GM23338 (cell line): ENCODE data around the gene AHCY. TPM values are rescaled to one million over a fixed set of nuclear protein-coding genes. Genes with fewer than 3 reads are reported as not detected.

ENCODE experiments used
- ATAC-seq: fragments of 200-7000 bp; cut with Tn5 transposase; 3 replicates; pipeline ENCODE4 v1.9.1; 2020
- DNase-seq: peaks from one replicate; pipeline ENCODE4 v3.0.0-alpha.2; 2015; ENCODE audit warnings: low spot score
- H2AFZ ChIP-seq: fragments of 200-600 bp; sonication (generic); 2 replicates; pipeline ENCODE4 v1.8.0; 2016; ENCODE audit warnings: antibody characterized with exemption, mild to moderate bottlenecking, moderate library complexity
- H3F3A ChIP-seq: fragments of 200-600 bp; sonication (generic); replicated peaks from 2 replicates; pipeline ENCODE4 v1.8.0; 2017; ENCODE audit warnings: antibody characterized with exemption, mixed run types, low read depth
- H3K27ac ChIP-seq: fragments of 200-600 bp; sonication (generic); 2 replicates; pipeline ENCODE4 v1.6.1; 2016; ENCODE audit warnings: low read depth
- H3K27me3 ChIP-seq: fragments of 200-600 bp; sonication (generic); 2 replicates; pipeline ENCODE4 v1.8.0; 2016; ENCODE audit warnings: mild to moderate bottlenecking, mixed run types, moderate library complexity; ENCODE audit not compliant: insufficient read depth
- H3K36me3 ChIP-seq: fragments of 200-600 bp; sonication (generic); 2 replicates; pipeline ENCODE4 v1.8.0; 2016; ENCODE audit warnings: mild to moderate bottlenecking; ENCODE audit not compliant: insufficient read depth
- H3K4me1 ChIP-seq: fragments of 200-600 bp; sonication (generic); 2 replicates; pipeline ENCODE4 v1.8.0; 2016; ENCODE audit warnings: mild to moderate bottlenecking, moderate library complexity; ENCODE audit not compliant: insufficient read depth
- H3K4me2 ChIP-seq: fragments of 200-600 bp; sonication (generic); 2 replicates; pipeline ENCODE4 v1.7.1; 2017; ENCODE audit warnings: mixed run types
- H3K4me3 ChIP-seq: fragments of 200-600 bp; sonication (generic); 2 replicates; pipeline ENCODE4 v1.6.1; 2016; ENCODE audit warnings: mixed run types
- H3K79me2 ChIP-seq: fragments of 200-600 bp; sonication (generic); replicated peaks from 2 replicates; pipeline ENCODE4 v1.8.0; 2017; ENCODE audit warnings: mild to moderate bottlenecking; ENCODE audit not compliant: insufficient read depth
- H3K9me2 ChIP-seq: fragments of 200-600 bp; sonication (generic); 2 replicates; pipeline ENCODE4 v1.8.0; 2017; ENCODE audit not compliant: insufficient read depth
- H4K20me1 ChIP-seq: fragments of 200-600 bp; sonication (generic); replicated peaks from 2 replicates; pipeline ENCODE4 v1.8.0; 2017; ENCODE audit warnings: mild to moderate bottlenecking; ENCODE audit not compliant: insufficient read depth
- H3K27ac Mint-ChIP-seq: 2 replicates; pipeline ENCODE4 v1.8.0; 2020; ENCODE audit warnings: inconsistent platforms, mild to moderate bottlenecking, moderate library complexity, mixed read lengths
- H3K27me3 Mint-ChIP-seq: 3 replicates; pipeline ENCODE4 v1.8.0; 2022; ENCODE audit warnings: low read depth, mild to moderate bottlenecking, moderate library complexity, mixed read lengths, inconsistent platforms; ENCODE audit not compliant: insufficient read depth, poor library complexity
- H3K36me3 Mint-ChIP-seq: 3 replicates; pipeline ENCODE4 v1.8.0; 2021; ENCODE audit warnings: low read depth, mild to moderate bottlenecking, inconsistent platforms, moderate library complexity, mixed read lengths
- H3K4me1 Mint-ChIP-seq: 3 replicates; pipeline ENCODE4 v1.8.0; 2020; ENCODE audit warnings: mild to moderate bottlenecking, inconsistent platforms, mixed read lengths
- H3K4me3 Mint-ChIP-seq: 3 replicates; pipeline ENCODE4 v1.8.0; 2021; ENCODE audit warnings: moderate library complexity, mild to moderate bottlenecking, inconsistent platforms, mixed read lengths
- H3K9me3 Mint-ChIP-seq: 3 replicates; pipeline ENCODE4 v1.8.0; 2020; ENCODE audit warnings: moderate library complexity, mild to moderate bottlenecking, inconsistent platforms, mixed read lengths
- CREB1 ChIP-seq: fragments of 250-450 bp; sonication (Bioruptor Pico); IDR thresholded peaks from 2 replicates; pipeline ENCODE4 v1.5.0; 2020; ENCODE audit warnings: low read depth, mild to moderate bottlenecking, moderate library complexity
- EZH2phosphoT487 ChIP-seq: fragments of 200-600 bp; sonication (generic); IDR thresholded peaks from one replicate; pipeline ENCODE4 v1.8.1; 2018; ENCODE audit warnings: antibody characterized with exemption; ENCODE audit not compliant: unreplicated experiment
- NANOG ChIP-seq: IDR thresholded peaks from 2 replicates; pipeline ENCODE4 v1.6.1; 2016; ENCODE audit warnings: antibody characterized with exemption, borderline replicate concordance
- STAT1 ChIP-seq: IDR thresholded peaks from one replicate; pipeline ENCODE4 v1.6.1; 2016; ENCODE audit warnings: antibody characterized with exemption; ENCODE audit not compliant: unreplicated experiment
- ZNF331 ChIP-seq: fragments of 250-450 bp; sonication (Bioruptor Pico); IDR thresholded peaks from 2 replicates; pipeline ENCODE4 v1.5.0; 2020; ENCODE audit warnings: low read depth, mild to moderate bottlenecking, moderate library complexity
- polyA plus RNA-seq: library from polyadenylated mRNA; unstranded; fragments of >200 nt; fragmentation: Nextera tagmentation; extraction: Ambion mirVana; gene quantifications from 2 replicates; pipeline ENCODE4 v1.2.1, GENCODE V29; 2016
- total RNA-seq: library from RNA; depleted of rRNA; stranded (reverse); fragments of >200 nt; shearing (Covaris generic); gene quantifications from 2 replicates; pipeline ENCODE4 v1.2.3, GENCODE V29; 2014
- TF ChIP-seq, protein P1 (sequence below): fragments of 250-450 bp; sonication (Bioruptor Pico); IDR thresholded peaks from 2 replicates; pipeline ENCODE4 v1.5.0; 2020; ENCODE audit warnings: mild to moderate bottlenecking, moderate library complexity
- TF ChIP-seq, protein P2 (sequence below): IDR thresholded peaks from 2 replicates; pipeline ENCODE4 v1.6.1; 2016; ENCODE audit warnings: antibody characterized with exemption

The AHCY gene
- total and polyA plus RNA-seq, 2 experiments from 2014 or later = 138 to 423 TPM

DNA sequence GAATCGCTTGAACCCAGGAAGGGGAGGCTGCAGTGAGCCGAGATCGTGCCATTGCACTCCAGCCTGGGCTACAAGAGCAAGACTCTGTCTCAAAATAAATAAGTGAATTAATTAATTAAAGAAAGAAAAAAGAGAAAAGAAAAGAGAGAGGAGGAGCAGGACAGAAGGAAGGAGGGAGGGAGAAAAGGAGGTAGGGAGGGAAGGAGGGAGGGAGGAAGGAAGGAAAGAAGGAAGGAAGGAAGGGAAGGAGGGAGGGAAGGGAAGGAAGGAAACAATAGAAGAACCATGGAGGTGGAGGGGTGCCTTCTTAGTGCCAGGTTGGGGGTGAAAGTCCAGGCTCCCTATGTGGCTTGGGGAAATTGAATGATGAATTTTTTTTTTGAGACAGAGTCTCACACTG, 6.5 kb upstream of the AHCY start (continued):
- no peak for TF ChIP-seq EZH2phosphoT487
- TF ChIP-seq, protein P1, sequence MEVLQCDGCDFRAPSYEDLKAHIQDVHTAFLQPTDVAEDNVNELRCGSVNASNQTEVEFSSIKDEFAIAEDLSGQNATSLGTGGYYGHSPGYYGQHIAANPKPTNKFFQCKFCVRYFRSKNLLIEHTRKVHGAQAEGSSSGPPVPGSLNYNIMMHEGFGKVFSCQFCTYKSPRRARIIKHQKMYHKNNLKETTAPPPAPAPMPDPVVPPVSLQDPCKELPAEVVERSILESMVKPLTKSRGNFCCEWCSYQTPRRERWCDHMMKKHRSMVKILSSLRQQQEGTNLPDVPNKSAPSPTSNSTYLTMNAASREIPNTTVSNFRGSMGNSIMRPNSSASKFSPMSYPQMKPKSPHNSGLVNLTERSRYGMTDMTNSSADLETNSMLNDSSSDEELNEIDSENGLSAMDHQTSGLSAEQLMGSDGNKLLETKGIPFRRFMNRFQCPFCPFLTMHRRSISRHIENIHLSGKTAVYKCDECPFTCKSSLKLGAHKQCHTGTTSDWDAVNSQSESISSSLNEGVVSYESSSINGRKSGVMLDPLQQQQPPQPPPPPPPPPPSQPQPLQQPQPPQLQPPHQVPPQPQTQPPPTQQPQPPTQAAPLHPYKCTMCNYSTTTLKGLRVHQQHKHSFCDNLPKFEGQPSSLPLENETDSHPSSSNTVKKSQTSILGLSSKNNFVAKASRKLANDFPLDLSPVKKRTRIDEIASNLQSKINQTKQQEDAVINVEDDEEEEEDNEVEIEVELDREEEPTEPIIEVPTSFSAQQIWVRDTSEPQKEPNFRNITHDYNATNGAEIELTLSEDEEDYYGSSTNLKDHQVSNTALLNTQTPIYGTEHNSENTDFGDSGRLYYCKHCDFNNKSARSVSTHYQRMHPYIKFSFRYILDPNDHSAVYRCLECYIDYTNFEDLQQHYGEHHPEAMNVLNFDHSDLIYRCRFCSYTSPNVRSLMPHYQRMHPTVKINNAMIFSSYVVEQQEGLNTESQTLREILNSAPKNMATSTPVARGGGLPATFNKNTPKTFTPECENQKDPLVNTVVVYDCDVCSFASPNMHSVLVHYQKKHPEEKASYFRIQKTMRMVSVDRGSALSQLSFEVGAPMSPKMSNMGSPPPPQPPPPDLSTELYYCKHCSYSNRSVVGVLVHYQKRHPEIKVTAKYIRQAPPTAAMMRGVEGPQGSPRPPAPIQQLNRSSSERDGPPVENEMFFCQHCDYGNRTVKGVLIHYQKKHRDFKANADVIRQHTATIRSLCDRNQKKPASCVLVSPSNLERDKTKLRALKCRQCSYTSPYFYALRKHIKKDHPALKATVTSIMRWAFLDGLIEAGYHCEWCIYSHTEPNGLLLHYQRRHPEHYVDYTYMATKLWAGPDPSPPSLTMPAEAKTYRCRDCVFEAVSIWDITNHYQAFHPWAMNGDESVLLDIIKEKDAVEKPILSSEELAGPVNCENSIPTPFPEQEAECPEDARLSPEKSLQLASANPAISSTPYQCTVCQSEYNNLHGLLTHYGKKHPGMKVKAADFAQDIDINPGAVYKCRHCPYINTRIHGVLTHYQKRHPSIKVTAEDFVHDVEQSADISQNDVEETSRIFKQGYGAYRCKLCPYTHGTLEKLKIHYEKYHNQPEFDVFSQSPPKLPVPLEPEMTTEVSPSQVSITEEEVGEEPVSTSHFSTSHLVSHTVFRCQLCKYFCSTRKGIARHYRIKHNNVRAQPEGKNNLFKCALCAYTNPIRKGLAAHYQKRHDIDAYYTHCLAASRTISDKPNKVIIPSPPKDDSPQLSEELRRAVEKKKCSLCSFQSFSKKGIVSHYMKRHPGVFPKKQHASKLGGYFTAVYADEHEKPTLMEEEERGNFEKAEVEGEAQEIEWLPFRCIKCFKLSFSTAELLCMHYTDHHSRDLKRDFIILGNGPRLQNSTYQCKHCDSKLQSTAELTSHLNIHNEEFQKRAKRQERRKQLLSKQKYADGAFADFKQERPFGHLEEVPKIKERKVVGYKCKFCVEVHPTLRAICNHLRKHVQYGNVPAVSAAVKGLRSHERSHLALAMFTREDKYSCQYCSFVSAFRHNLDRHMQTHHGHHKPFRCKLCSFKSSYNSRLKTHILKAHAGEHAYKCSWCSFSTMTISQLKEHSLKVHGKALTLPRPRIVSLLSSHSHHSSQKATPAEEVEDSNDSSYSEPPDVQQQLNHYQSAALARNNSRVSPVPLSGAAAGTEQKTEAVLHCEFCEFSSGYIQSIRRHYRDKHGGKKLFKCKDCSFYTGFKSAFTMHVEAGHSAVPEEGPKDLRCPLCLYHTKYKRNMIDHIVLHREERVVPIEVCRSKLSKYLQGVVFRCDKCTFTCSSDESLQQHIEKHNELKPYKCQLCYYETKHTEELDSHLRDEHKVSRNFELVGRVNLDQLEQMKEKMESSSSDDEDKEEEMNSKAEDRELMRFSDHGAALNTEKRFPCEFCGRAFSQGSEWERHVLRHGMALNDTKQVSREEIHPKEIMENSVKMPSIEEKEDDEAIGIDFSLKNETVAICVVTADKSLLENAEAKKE (CRISPR knock-in tag) = no peak

DNA sequence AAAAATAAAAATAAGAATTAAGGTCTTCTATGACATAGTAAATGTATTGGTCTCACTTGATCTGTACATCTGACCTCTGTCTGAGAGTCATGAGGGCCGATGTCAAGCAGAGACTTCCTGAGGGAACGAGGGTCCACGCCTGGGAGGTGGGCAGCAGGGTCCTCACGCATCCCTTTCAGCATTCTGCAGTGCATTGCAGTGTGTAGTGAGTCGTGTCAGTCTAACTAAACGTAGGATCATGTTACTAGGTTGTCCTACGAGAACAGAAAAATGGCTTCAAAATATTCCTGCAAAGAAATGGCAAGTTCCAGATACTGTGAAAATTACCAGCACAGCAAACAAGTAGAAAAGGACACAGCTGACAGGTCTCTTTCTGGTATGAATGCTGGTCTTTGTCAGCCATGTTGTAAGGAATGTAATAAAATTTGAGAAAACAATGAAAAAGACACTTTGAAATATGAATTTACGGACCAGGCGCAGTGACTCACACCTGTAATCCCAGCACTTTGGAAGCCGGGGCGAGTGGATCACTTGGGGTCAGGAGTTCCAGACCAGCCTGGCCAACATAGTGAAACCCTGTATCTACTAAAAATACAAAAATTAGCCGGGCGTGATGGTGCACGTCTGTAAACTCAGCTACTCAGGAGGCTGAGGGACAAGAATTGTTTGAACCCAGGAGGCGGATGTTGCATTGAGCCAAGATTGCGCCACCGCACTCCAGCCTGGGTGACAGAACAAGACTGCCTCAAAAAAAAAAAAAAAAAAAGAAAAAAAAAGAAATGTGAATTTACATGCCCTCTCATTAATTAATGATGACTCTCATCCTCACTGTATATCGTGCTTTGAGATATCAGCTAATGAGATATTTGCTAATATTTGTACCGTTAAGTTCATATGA, 2.4 kb upstream of the AHCY start:
- Mint-ChIP-seq H3K27me3 (peaks cover 11% of the 10 kb centered on the region), H3K4me3 (no peak overlapping the region), H3K36me3 (peaks cover 12% of the 10 kb centered on the region), H3K9me3 (no peaks in the 10 kb centered on the region; the same call in 2 of the 3 replicates), H3K27ac (no peak overlapping the region), H3K4me1 (peaks cover 14% of the 10 kb centered on the region)
- no peak overlapping the region for H3K4me2 ChIP-seq
- TF ChIP-seq NANOG (no peak), STAT1 (no peak), CREB1 (CRISPR knock-in tag) (no peak), ZNF331 (no peak), EZH2phosphoT487 (no peak)
- TF ChIP-seq, protein P2, sequence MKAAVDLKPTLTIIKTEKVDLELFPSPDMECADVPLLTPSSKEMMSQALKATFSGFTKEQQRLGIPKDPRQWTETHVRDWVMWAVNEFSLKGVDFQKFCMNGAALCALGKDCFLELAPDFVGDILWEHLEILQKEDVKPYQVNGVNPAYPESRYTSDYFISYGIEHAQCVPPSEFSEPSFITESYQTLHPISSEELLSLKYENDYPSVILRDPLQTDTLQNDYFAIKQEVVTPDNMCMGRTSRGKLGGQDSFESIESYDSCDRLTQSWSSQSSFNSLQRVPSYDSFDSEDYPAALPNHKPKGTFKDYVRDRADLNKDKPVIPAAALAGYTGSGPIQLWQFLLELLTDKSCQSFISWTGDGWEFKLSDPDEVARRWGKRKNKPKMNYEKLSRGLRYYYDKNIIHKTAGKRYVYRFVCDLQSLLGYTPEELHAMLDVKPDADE = no peak
- peaks cover 7% of the 10 kb centered on the region; the same call in 1 of the 2 replicates for H3F3A ChIP-seq
- ATAC-seq = no peak
- no peak overlapping the region for H3K27ac ChIP-seq
- H3K9me2 ChIP-seq = no peaks in the 10 kb centered on the region
- H3K79me2 ChIP-seq = peaks cover 22% of the 10 kb centered on the region
- no peak overlapping the region; the same call in 1 of the 2 replicates for H2AFZ ChIP-seq
- H3K4me3 ChIP-seq = no peak overlapping the region
- no peak for DNase-seq
- no peaks in the 10 kb centered on the region for H3K27me3 ChIP-seq
- H3K36me3 ChIP-seq = 0 out of 2 replicates have a peak, but pooled peaks cover 6% of the 10 kb centered on the region
- H4K20me1 ChIP-seq = peaks cover 16% of the 10 kb centered on the region
- peaks cover 15% of the 10 kb centered on the region for H3K4me1 ChIP-seq
